HEK293 (cell line): ENCODE measurements around the gene MTMR3.
"Not testable (repeated sequence)": the region's sequence is repeated elsewhere in the genome, so short reads cannot be mapped to it uniquely, and the experiment has no call there.

Experiments used
- CTCF ChIA-PET: fragments of 350-600 bp; formaldehyde crosslinking; extraction: SDS; loops from one replicate; lab custom pipeline; 2021; ENCODE audit warnings: antibody characterized with exemption; lab: Yijun Ruan, JAX
- POLR2A ChIA-PET: fragments of 300-600 bp; formaldehyde crosslinking; extraction: SDS; loops from one replicate; lab custom pipeline; 2020; ENCODE audit warnings: antibody characterized with exemption, inconsistent platforms; lab: Yijun Ruan, JAX
- H3K27ac ChIP-seq: fragments of 200-500 bp; sonication (Bioruptor generic); 2 replicates; pipeline ENCODE4 v1.5.1; 2014; ENCODE audit warnings: low read depth, low read length, control low read depth, inconsistent platforms; ENCODE audit errors: extremely low read depth
- H3K36me3 ChIP-seq, 2 experiments: fragments of 200-500 bp in 1 of 2; sonication (Bioruptor generic) in 1 of 2; 1 replicate in 1 of 2; 2 replicates in 1 of 2; pipeline ENCODE4 v1.5.1; 2014 to 2017; ENCODE audit warnings: inconsistent platforms in 2 of 2, low read length in 2 of 2; ENCODE audit not compliant: control insufficient read depth in 2 of 2, insufficient read depth in 1 of 2
- H3K4me1 ChIP-seq: fragments of 200-500 bp; sonication (Bioruptor generic); 2 replicates; pipeline ENCODE4 v1.5.1; 2014; ENCODE audit warnings: mild to moderate bottlenecking, low read length, inconsistent platforms; ENCODE audit not compliant: control insufficient read depth, insufficient read depth
- H3K4me3 ChIP-seq: 2 replicates; pipeline ENCODE4 v1.5.1; 2011; ENCODE audit warnings: low read depth, mild to moderate bottlenecking, control low read depth, low read length, moderate library complexity
- H3K9me3 ChIP-seq: fragments of 200-500 bp; sonication (Bioruptor generic); 2 replicates; pipeline ENCODE4 v1.5.1; 2014; ENCODE audit warnings: low read depth, low read length, inconsistent platforms; ENCODE audit not compliant: control insufficient read depth, insufficient read depth
- HOXD13 ChIP-seq: sonication (generic); formaldehyde crosslinking; IDR thresholded peaks from 2 replicates; pipeline ENCODE4 v1.8.0; 2022; ENCODE audit warnings: missing genetic modification reagents, borderline replicate concordance
- MZF1 ChIP-seq: fragments of 450-650 bp; formaldehyde crosslinking; IDR thresholded peaks from 2 replicates; pipeline ENCODE4 v1.5.1; 2017; ENCODE audit warnings: missing biosample characterization, missing genetic modification characterization, borderline replicate concordance
- PRDM1 ChIP-seq: fragments of 450-650 bp; formaldehyde crosslinking; IDR thresholded peaks from 2 replicates; pipeline ENCODE4; 2016; ENCODE audit warnings: missing biosample characterization, missing genetic modification characterization
- SP7 ChIP-seq: fragments of 450-650 bp; formaldehyde crosslinking; IDR thresholded peaks from 2 replicates; pipeline ENCODE4 v1.5.1; 2016; ENCODE audit warnings: missing biosample characterization, missing genetic modification characterization
- ZBTB17 ChIP-seq: fragments of 450-650 bp; formaldehyde crosslinking; IDR thresholded peaks from 2 replicates; pipeline ENCODE4 v1.5.1; 2016; ENCODE audit warnings: missing biosample characterization, missing genetic modification characterization
- ZBTB48 ChIP-seq: fragments of 450-650 bp; formaldehyde crosslinking; IDR thresholded peaks from 2 replicates; pipeline ENCODE4 v1.5.1; 2016; ENCODE audit warnings: missing biosample characterization, missing genetic modification characterization
- ZNF133 ChIP-seq: fragments of 450-650 bp; formaldehyde crosslinking; IDR thresholded peaks from 2 replicates; pipeline ENCODE4 v1.5.1; 2016; ENCODE audit warnings: missing biosample characterization, missing genetic modification characterization
- ZNF211 ChIP-seq: fragments of 450-650 bp; formaldehyde crosslinking; IDR thresholded peaks from 2 replicates; pipeline ENCODE4 v1.5.1; 2016; ENCODE audit warnings: low read depth, missing biosample characterization, missing genetic modification characterization
- ZNF24 ChIP-seq: fragments of 450-650 bp; formaldehyde crosslinking; IDR thresholded peaks from 2 replicates; pipeline ENCODE4 v1.5.1; 2016; ENCODE audit warnings: missing biosample characterization, missing genetic modification characterization
- ZNF366 ChIP-seq: fragments of 450-650 bp; formaldehyde crosslinking; conservative IDR thresholded peaks from 2 replicates; pipeline ENCODE4 v1.5.1; 2016; ENCODE audit warnings: missing biosample characterization, missing genetic modification characterization
- ZNF416 ChIP-seq: fragments of 450-650 bp; formaldehyde crosslinking; IDR thresholded peaks from 2 replicates; pipeline ENCODE4 v1.5.1; 2016; ENCODE audit warnings: missing biosample characterization, missing genetic modification characterization
- ZNF529 ChIP-seq: fragments of 450-650 bp; formaldehyde crosslinking; IDR thresholded peaks from 2 replicates; pipeline ENCODE4 v1.5.1; 2017; ENCODE audit warnings: missing genetic modification characterization, missing biosample characterization; ENCODE audit not compliant: insufficient replicate concordance
- ZNF621 ChIP-seq: fragments of 450-650 bp; formaldehyde crosslinking; IDR thresholded peaks from 2 replicates; pipeline ENCODE4 v1.5.1; 2017; ENCODE audit warnings: missing biosample characterization, missing genetic modification characterization
- ZNF76 ChIP-seq: fragments of 450-650 bp; formaldehyde crosslinking; IDR thresholded peaks from 2 replicates; pipeline ENCODE4; 2016; ENCODE audit warnings: low read depth, missing biosample characterization, missing genetic modification characterization, borderline replicate concordance
- ZSCAN23 ChIP-seq: fragments of 450-650 bp; formaldehyde crosslinking; IDR thresholded peaks from 2 replicates; pipeline ENCODE4 v1.5.1; 2016; ENCODE audit warnings: missing biosample characterization, missing genetic modification characterization
- ZSCAN30 ChIP-seq: fragments of 450-650 bp; IDR thresholded peaks from 2 replicates; pipeline ENCODE4 v1.5.1; 2018; ENCODE audit warnings: missing biosample characterization, mild to moderate bottlenecking, missing genetic modification characterization, moderate library complexity
- ZXDB ChIP-seq: fragments of 450-650 bp; formaldehyde crosslinking; IDR thresholded peaks from 2 replicates; pipeline ENCODE4 v1.5.1; 2016; ENCODE audit warnings: missing biosample characterization, missing genetic modification characterization
- TF ChIP-seq, protein P1 (sequence below): fragments of 450-650 bp; formaldehyde crosslinking; IDR thresholded peaks from 2 replicates; pipeline ENCODE4 v1.5.1; 2016; ENCODE audit warnings: missing biosample characterization, missing genetic modification characterization
- TF ChIP-seq, protein P2 (sequence below): fragments of 450-650 bp; formaldehyde crosslinking; IDR thresholded peaks from 2 replicates; pipeline ENCODE4 v1.5.1; 2016; ENCODE audit warnings: missing biosample characterization, missing genetic modification characterization
- TF ChIP-seq, protein P3 (sequence below): fragments of 450-650 bp; formaldehyde crosslinking; IDR thresholded peaks from 2 replicates; pipeline ENCODE4 v1.5.1; 2017; ENCODE audit warnings: missing biosample characterization, missing genetic modification characterization
- TF ChIP-seq, protein P4 (sequence below): fragments of 450-650 bp; formaldehyde crosslinking; IDR thresholded peaks from 2 replicates; pipeline ENCODE4 v1.5.1; 2017; ENCODE audit warnings: missing biosample characterization, missing genetic modification characterization
- TF ChIP-seq, protein P5 (sequence below): fragments of 450-650 bp; formaldehyde crosslinking; optimal IDR thresholded peaks from 2 replicates; pipeline ENCODE3; 2016; ENCODE audit warnings: missing biosample characterization, mild to moderate bottlenecking, missing genetic modification characterization

MTMR3 gene

DNA sequence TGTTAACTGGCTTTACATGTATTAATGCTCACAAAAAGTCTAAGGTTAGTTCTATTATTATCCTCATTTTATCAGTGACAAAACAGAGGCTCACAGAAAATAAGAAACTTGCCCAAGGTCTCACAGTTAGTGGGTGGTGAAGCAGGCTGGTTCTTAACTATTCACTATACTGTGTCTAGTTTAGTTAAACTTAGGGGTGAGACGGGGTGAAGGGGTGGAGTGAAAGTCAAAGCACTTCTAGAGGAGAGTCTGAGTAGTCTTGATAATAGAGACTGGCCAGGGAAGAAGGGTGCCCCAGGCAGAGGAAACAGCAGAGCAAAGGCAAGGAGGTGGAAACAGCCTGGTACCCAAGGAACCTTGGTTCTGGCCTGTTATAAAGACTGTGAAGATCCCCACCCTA, 48.9 kb upstream of the MTMR3 start (continued):
- TF ChIP-seq ZNF529 (tag by site-specific recombination) (no peak), ZSCAN23 (tag by site-specific recombination) (no peak), HOXD13 (CRISPR knock-in tag) (no peak), MZF1 (tag by site-specific recombination) (no peak), ZNF211 (tag by site-specific recombination) (no peak), PRDM1 (tag by site-specific recombination) (no peak)
- TF ChIP-seq, protein P1, sequence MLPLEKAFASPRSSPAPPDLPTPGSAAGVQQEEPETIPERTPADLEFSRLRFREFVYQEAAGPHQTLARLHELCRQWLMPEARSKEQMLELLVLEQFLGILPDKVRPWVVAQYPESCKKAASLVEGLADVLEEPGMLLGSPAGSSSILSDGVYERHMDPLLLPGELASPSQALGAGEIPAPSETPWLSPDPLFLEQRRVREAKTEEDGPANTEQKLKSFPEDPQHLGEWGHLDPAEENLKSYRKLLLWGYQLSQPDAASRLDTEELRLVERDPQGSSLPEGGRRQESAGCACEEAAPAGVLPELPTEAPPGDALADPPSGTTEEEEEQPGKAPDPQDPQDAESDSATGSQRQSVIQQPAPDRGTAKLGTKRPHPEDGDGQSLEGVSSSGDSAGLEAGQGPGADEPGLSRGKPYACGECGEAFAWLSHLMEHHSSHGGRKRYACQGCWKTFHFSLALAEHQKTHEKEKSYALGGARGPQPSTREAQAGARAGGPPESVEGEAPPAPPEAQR, result no peak
- TF ChIP-seq, protein P2, sequence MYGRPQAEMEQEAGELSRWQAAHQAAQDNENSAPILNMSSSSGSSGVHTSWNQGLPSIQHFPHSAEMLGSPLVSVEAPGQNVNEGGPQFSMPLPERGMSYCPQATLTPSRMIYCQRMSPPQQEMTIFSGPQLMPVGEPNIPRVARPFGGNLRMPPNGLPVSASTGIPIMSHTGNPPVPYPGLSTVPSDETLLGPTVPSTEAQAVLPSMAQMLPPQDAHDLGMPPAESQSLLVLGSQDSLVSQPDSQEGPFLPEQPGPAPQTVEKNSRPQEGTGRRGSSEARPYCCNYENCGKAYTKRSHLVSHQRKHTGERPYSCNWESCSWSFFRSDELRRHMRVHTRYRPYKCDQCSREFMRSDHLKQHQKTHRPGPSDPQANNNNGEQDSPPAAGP (tag by site-specific recombination), result no peak

DNA sequence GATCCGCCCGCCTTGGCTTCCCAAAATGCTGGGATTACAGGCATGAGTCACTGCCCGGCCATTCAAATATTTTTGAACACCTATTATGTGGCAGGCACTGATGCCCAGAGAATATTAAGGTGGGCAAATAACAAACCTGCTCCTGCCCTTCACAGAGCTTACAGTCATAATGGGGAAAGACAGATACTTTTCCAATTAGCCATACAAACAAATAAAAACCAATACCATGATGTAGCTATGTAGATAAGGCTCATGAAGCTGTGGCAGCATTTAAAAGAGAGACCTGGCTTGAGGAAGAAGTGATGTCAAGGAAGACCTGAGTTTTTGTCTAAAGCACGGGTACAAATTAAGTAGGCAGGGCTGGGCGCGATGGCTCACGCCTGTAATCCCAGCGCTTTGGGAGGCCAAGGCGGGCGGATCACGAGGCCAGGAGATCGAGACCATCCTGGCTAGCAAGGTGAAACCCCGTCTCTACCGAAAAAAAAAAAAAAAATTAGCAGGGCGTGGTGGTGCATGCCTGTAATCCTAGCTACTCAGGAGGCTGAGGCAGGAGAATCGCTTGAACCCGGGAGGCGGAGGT, 46.1 kb upstream of the MTMR3 start:
- H3K4me1 ChIP-seq, H3K9me3 ChIP-seq, H3K27ac ChIP-seq, H3K4me3 ChIP-seq: not testable (repeated sequence)
- CTCF ChIA-PET, result interaction anchor here (0.9 to 1.9 kb wide), 3 partner anchors 46 to 233 kb away, joined by 3 to 7 read pairs (median 4); partner anchors contain the start of gene MTMR3
- H3K36me3 ChIP-seq, result peaks cover 0 to 31% of the 10 kb centered on the region in 2 experiments; a peak in 2 of 3 replicates
- POLR2A ChIA-PET, result interaction anchor here (0.7 to 2.0 kb wide), 4 partner anchors 14 to 142 kb away, joined by 3 to 9 read pairs (median 4); partner anchors contain the start of gene MTMR3

DNA sequence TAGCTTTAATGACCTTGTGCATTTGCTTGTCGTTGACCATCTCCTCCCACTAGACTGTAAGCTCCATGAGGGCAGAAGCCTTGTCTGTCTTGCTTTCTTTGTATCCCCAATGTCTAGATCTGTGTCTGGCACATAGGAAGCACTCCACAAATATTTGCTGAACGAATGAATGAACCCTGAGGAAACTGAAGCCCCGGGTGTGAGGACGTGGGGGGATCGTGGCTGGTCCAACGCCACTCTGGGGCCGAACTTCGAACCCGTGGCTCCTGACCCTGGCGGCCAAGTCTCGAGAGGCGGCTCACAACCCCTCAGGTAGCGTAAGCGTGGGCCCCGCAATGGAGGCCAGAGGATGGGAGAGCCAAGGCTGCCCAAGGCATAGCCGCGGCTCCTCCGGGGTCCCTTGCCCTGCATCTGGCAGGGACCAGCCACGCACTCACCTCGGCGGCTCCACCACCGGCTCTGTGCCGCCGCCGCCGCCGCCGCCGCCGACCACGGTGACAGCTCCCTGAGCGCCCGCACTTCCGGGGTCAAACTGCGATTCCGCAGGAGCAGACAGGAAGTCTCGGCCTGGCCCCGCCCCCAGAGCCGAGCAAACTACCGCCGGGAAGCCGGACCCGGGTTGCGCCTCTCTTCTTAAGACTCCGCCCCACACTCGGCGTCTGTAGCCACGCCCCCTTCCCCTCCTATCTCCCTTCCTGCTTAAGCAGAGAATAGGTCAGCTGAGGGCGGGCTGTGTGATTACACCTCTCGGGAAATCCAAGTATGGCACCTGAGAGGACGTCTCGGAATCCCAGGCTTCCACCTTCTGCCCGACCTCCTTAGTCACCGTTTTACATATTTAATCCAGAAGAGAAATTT, 45.0 kb upstream of the MTMR3 start, which contains the start of gene ASCC2:
ASCC2 (minus strand) TSS at position 534 of the 858 bp plus-strand sequence. CDS start 5,949 bp downstream, outside the sequence.
- Histone ChIP-seq H3K9me3 (no peaks in the 10 kb centered on the region), H3K4me3 (peak within 1 kb of the TSS; percentile 96), H3K4me1 (no peaks in the 10 kb centered on the region), H3K36me3 (peaks cover 0 to 24% of the 10 kb centered on the region in 2 experiments; a peak in 2 of 3 replicates), H3K27ac (peak within 1 kb of the TSS; percentile 27)
- CTCF ChIA-PET, result interaction anchor here (0.9 to 1.9 kb wide), 4 partner anchors 45 to 234 kb away, joined by 3 to 7 read pairs (median 4); partner anchors contain the start of gene MTMR3
- POLR2A ChIA-PET, result interaction anchor here (0.6 to 2.0 kb wide), 12 partner anchors 10 to 284 kb away, joined by 3 to 9 read pairs (median 4); partner anchors contain the start of genes MTMR3 and THOC5
- peak; percentile 43 for TF ChIP-seq ZNF366 (tag by site-specific recombination)
- peak; percentile 93 for TF ChIP-seq ZNF24 (tag by site-specific recombination)
- TF ChIP-seq ZNF133 (tag by site-specific recombination), result no peak
- TF ChIP-seq, protein P3, sequence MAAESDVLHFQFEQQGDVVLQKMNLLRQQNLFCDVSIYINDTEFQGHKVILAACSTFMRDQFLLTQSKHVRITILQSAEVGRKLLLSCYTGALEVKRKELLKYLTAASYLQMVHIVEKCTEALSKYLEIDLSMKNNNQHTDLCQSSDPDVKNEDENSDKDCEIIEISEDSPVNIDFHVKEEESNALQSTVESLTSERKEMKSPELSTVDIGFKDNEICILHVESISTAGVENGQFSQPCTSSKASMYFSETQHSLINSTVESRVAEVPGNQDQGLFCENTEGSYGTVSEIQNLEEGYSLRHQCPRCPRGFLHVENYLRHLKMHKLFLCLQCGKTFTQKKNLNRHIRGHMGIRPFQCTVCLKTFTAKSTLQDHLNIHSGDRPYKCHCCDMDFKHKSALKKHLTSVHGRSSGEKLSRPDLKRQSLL, result peak; percentile 60
- TF ChIP-seq ZBTB17 (tag by site-specific recombination), result peak; percentile 69
- peak; percentile 89 for TF ChIP-seq ZBTB48
- 0 out of 2 replicates have a peak, but pooled peaks have one; percentile 24 for TF ChIP-seq ZSCAN30 (tag by site-specific recombination)
- TF ChIP-seq SP7 (tag by site-specific recombination), result peak; percentile 48
- peak; percentile 68; the same call in 1 of the 2 replicates for TF ChIP-seq ZXDB
- no peak for TF ChIP-seq ZNF621 (tag by site-specific recombination)
- TF ChIP-seq, protein P4, sequence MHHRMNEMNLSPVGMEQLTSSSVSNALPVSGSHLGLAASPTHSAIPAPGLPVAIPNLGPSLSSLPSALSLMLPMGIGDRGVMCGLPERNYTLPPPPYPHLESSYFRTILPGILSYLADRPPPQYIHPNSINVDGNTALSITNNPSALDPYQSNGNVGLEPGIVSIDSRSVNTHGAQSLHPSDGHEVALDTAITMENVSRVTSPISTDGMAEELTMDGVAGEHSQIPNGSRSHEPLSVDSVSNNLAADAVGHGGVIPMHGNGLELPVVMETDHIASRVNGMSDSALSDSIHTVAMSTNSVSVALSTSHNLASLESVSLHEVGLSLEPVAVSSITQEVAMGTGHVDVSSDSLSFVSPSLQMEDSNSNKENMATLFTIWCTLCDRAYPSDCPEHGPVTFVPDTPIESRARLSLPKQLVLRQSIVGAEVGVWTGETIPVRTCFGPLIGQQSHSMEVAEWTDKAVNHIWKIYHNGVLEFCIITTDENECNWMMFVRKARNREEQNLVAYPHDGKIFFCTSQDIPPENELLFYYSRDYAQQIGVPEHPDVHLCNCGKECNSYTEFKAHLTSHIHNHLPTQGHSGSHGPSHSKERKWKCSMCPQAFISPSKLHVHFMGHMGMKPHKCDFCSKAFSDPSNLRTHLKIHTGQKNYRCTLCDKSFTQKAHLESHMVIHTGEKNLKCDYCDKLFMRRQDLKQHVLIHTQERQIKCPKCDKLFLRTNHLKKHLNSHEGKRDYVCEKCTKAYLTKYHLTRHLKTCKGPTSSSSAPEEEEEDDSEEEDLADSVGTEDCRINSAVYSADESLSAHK (tag by site-specific recombination), result no peak
- peak; percentile 44; the same call in 1 of the 2 replicates for TF ChIP-seq ZNF76 (tag by site-specific recombination)
- TF ChIP-seq, protein P5, sequence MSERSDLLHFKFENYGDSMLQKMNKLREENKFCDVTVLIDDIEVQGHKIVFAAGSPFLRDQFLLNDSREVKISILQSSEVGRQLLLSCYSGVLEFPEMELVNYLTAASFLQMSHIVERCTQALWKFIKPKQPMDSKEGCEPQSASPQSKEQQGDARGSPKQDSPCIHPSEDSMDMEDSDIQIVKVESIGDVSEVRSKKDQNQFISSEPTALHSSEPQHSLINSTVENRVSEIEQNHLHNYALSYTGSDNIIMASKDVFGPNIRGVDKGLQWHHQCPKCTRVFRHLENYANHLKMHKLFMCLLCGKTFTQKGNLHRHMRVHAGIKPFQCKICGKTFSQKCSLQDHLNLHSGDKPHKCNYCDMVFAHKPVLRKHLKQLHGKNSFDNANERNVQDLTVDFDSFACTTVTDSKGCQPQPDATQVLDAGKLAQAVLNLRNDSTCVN (tag by site-specific recombination), result peak; percentile 31
- no peak for TF ChIP-seq ZNF416
- TF ChIP-seq, protein P2 (tag by site-specific recombination), result 0 out of 2 replicates have a peak, but pooled peaks have one; percentile 29
